ENCODE data around the gene AHNAK.

The AHNAK gene

GRCh38 chr11:62494246-62494645 lies 52.4 kb downstream of the AHNAK start:
- no peak for DNase-seq

- DNase-seq = no peak
Measured at GRCh38 chr11:62493801-62494200, 52.8 kb downstream of the AHNAK start.

- DNase-seq = no peak
Measured at GRCh38 chr11:62492586-62492985, 54.0 kb downstream of the AHNAK start.

GRCh38 chr11:62491571-62492329 lies 54.9 kb downstream of the AHNAK start:
- no peak for DNase-seq

GRCh38 chr11:62489204-62489603 lies 57.4 kb downstream of the AHNAK start:
- DNase-seq = no peak

- no peak for DNase-seq
Measured at GRCh38 chr11:62487738-62488551, 58.7 kb downstream of the AHNAK start.

GRCh38 chr11:62487136-62487535 lies 59.5 kb downstream of the AHNAK start:
- DNase-seq = no peak

GRCh38 chr11:62484352-62484751 lies 62.3 kb downstream of the AHNAK start:
- no peak for DNase-seq

- no peak for DNase-seq
Measured at GRCh38 chr11:62482753-62483152, 63.9 kb downstream of the AHNAK start.

- DNase-seq = no peak
Measured at GRCh38 chr11:62479631-62480201, 66.9 kb downstream of the AHNAK start.

- DNase-seq = no peak
Measured at GRCh38 chr11:62477927-62478326, 68.7 kb downstream of the AHNAK start.

GRCh38 chr11:62472063-62472884 lies 74.3 kb downstream of the AHNAK start:
- no peak for DNase-seq

GRCh38 chr11:62471603-62472002 lies 75.0 kb downstream of the AHNAK start:
- no peak for DNase-seq

- DNase-seq = no peak
Measured at GRCh38 chr11:62468577-62468976, 78.0 kb downstream of the AHNAK start.

GRCh38 chr11:62466444-62466843 lies 80.2 kb downstream of the AHNAK start:
- no peak for DNase-seq

GRCh38 chr11:62464655-62465054 lies 82.0 kb downstream of the AHNAK start:
- no peak for DNase-seq

GRCh38 chr11:62463121-62463542 lies 83.5 kb downstream of the AHNAK start:
- no peak for DNase-seq

- DNase-seq = no peak
Measured at GRCh38 chr11:62462508-62462892, 84.1 kb downstream of the AHNAK start.

- no peak for DNase-seq
Measured at GRCh38 chr11:62461740-62462507, 84.7 kb downstream of the AHNAK start.

GRCh38 chr11:62459080-62459479 lies 87.5 kb downstream of the AHNAK start:
- DNase-seq = no peak

- DNase-seq = no peak
Measured at GRCh38 chr11:62458212-62459002, 88.2 kb downstream of the AHNAK start.

All from NCI-H1417 treated with DMSO at 0.1 percent for 48 hours (cell line).